ENCODE data around the gene CPPED1.

GRCh38 chr16:12728469-12728868, 75.2 kb downstream of the CPPED1 start:
- TF ChIP-seq CHD2 (IDR thresholded peaks at IDR 0.05; ENCODE audit: borderline replicate concordance, low read depth, low read length) (no peak), IRF3 (IDR thresholded peaks at IDR 0.05) (no peak), CEBPB (IDR thresholded peaks at IDR 0.05; ENCODE audit: borderline replicate concordance in 1 of 2, low read depth in 2 of 2, low read length in 2 of 2) (no peak), EP300 (IDR thresholded peaks at IDR 0.05; ENCODE audit: borderline replicate concordance in 1 of 2, control insufficient read depth in 1 of 2, low read depth in 2 of 2, low read length in 2 of 2) (no peak), RFX5 (IDR thresholded peaks at IDR 0.05; ENCODE audit: low read depth, low read length) (no peak)
